Endothelial cell of umbilical vein (primary cell): ENCODE results near the gene ALDOA. TPM values are rescaled to one million over a fixed set of nuclear protein-coding genes. Genes with fewer than 3 reads are reported as not detected.
A peak's percentile ranks its signal among the peaks of the same experiment; 100 is the strongest.

Experiments
- BruUV-seq: library from RNA; stranded (reverse); fragments of 400-500 nt; replicated peaks from 2 replicates; lab custom pipeline; 2021; lab: Mats Ljungman, UMichigan
- CTCF ChIA-PET: fragments of 300-600, 350-600 bp; sonication (Branson Sonifier 250); formaldehyde crosslinking; loops from one replicate; lab custom pipeline; 2021; ENCODE audit warnings: antibody characterized with exemption, inconsistent platforms; lab: Charles Lee
- POLR2A ChIA-PET: fragments of 300-600, 350-600 bp; sonication (Branson Sonifier 250); formaldehyde crosslinking; loops from one replicate; lab custom pipeline; 2021; ENCODE audit warnings: antibody characterized with exemption, inconsistent platforms; lab: Charles Lee
- DNase-seq: peaks from one replicate; pipeline ENCODE4 v3.0.0-alpha.2; 2011; ENCODE audit warnings: low read depth, low spot score
- FAIRE-seq: peaks from 2 replicates; lab custom pipeline; 2011; peaks lifted over from hg19 to GRCh38; lab: Jason Lieb, UNC
- H2AFZ ChIP-seq: 2 replicates; pipeline ENCODE4 v1.6.0; 2012; ENCODE audit warnings: low read depth, low read length, control low read depth, inconsistent platforms
- H3K27ac ChIP-seq: 2 replicates; pipeline ENCODE4 v1.5.1; 2011; ENCODE audit warnings: low read depth, mild to moderate bottlenecking, control low read depth, low read length, moderate library complexity; ENCODE audit not compliant: insufficient read depth
- H3K27me3 ChIP-seq, 2 experiments: 2 replicates each; pipeline versions ENCODE4 v1.6.0 to v1.6.1; 2011; ENCODE audit warnings: low read length in 2 of 2, mixed read lengths in 1 of 2; ENCODE audit not compliant: control insufficient read depth in 2 of 2, insufficient read depth in 2 of 2
- H3K36me3 ChIP-seq, 2 experiments: 2 replicates in 1 of 2; 3 replicates in 1 of 2; pipeline ENCODE4 v1.5.1; 2011; ENCODE audit warnings: low read length in 2 of 2, mild to moderate bottlenecking in 1 of 2, moderate library complexity in 1 of 2; ENCODE audit not compliant: control insufficient read depth in 2 of 2, insufficient read depth in 2 of 2; ENCODE audit errors: extremely low read depth in 1 of 2
- H3K4me1 ChIP-seq: 3 replicates; pipeline ENCODE4 v1.5.1; 2011; ENCODE audit warnings: mild to moderate bottlenecking, low read length; ENCODE audit not compliant: control insufficient read depth, insufficient read depth; ENCODE audit errors: extremely low read depth
- H3K4me2 ChIP-seq: 2 replicates; pipeline ENCODE4 v1.6.1; 2011; ENCODE audit warnings: low read length, control low read depth, mixed read lengths; ENCODE audit not compliant: insufficient read depth
- H3K4me3 ChIP-seq, 3 experiments: fragments of 200-600 bp in 1 of 3; sonication (generic), shearing (Covaris generic) in 1 of 3; replicated peaks in 1 of 3; 2 replicates each; pipeline ENCODE4 v1.5.1; 2011 to 2016; ENCODE audit warnings: control low read depth in 3 of 3, low read length in 3 of 3, mild to moderate bottlenecking in 2 of 3, inconsistent platforms in 1 of 3, low read depth in 1 of 3, moderate library complexity in 1 of 3; ENCODE audit not compliant: insufficient read depth in 1 of 3
- H3K79me2 ChIP-seq: 2 replicates; pipeline ENCODE4 v1.6.0; 2012; ENCODE audit warnings: low read length, inconsistent platforms; ENCODE audit not compliant: control insufficient read depth, insufficient read depth
- H3K9ac ChIP-seq: replicated peaks from 2 replicates; pipeline ENCODE3; 2011; ENCODE audit warnings: low read length, control low read depth; ENCODE audit not compliant: insufficient read depth; ENCODE audit errors: extremely low read depth
- H3K9me1 ChIP-seq: replicated peaks from 3 replicates; pipeline ENCODE4 v1.6.0; 2011; ENCODE audit warnings: mild to moderate bottlenecking, low read length; ENCODE audit not compliant: control insufficient read depth, insufficient read depth; ENCODE audit errors: extremely low read depth
- H3K9me3 ChIP-seq: replicated peaks from 2 replicates; pipeline ENCODE4 v1.5.1; 2012; ENCODE audit warnings: low read length, inconsistent platforms; ENCODE audit not compliant: control insufficient read depth, insufficient read depth
- H4K20me1 ChIP-seq: replicated peaks from 2 replicates; pipeline ENCODE3; 2011; ENCODE audit warnings: mild to moderate bottlenecking, low read length; ENCODE audit not compliant: control insufficient read depth, insufficient read depth; ENCODE audit errors: extremely low read depth
- EZH2 ChIP-seq: IDR thresholded peaks from 2 replicates; pipeline ENCODE4 v1.6.1; 2012; ENCODE audit warnings: borderline replicate concordance, low read depth, mild to moderate bottlenecking, moderate library complexity, low read length, inconsistent platforms; ENCODE audit not compliant: severe bottlenecking
- FOS ChIP-seq: IDR thresholded peaks from 2 replicates; pipeline ENCODE4 v1.6.1; 2011; ENCODE audit warnings: mild to moderate bottlenecking, low read length, moderate library complexity, borderline replicate concordance; ENCODE audit not compliant: insufficient read depth
- GATA2 ChIP-seq: IDR thresholded peaks from 2 replicates; pipeline ENCODE4 v1.7.0; 2011; ENCODE audit warnings: low read depth, mild to moderate bottlenecking, moderate library complexity, mixed read lengths, low read length; ENCODE audit not compliant: insufficient read length, insufficient read depth
- MYC ChIP-seq: IDR thresholded peaks from one replicate; pipeline ENCODE4 v1.6.1; 2011; ENCODE audit warnings: mild to moderate bottlenecking, low read depth, low read length
- POLR2A ChIP-seq: IDR thresholded peaks from 2 replicates; pipeline ENCODE4 v1.6.1; 2012; ENCODE audit warnings: low read depth, mild to moderate bottlenecking, control low read depth, low read length
- POLR2AphosphoS5 ChIP-seq: IDR thresholded peaks from 2 replicates; pipeline ENCODE4 v1.6.1; 2012; ENCODE audit warnings: low read depth, mild to moderate bottlenecking, control low read depth, low read length, moderate library complexity; ENCODE audit not compliant: insufficient read depth
- dilution Hi-C: fragments of 300-500 bp; cut with MboI; formaldehyde crosslinking; loops from one replicate; pipeline ENCODE4 v1.15.0; 2019; ENCODE audit warnings: low sequenced_read_pairs; ENCODE audit not compliant: extremely low pct_ligation_motif_present
- intact Hi-C: fragments of 100-400 bp; cut with micrococcal nuclease; formaldehyde crosslinking; loops from one replicate; pipeline ENCODE4 v1.10.0; 2022
- polyA plus RNA-seq, 4 experiments: library from polyadenylated mRNA; depleted of rRNA in 3 of 4; stranded (reverse) in 3 of 4; unstranded in 1 of 4; fragments of >200 nt; gene quantifications; 2 replicates each; pipeline versions ENCODE4 v1.2.1 to v1.2.3, GENCODE V29; 2011 to 2012; ENCODE audit warnings: missing spikeins in 1 of 4
- total RNA-seq: library from RNA; stranded (reverse); gene quantifications from 2 replicates; pipeline ENCODE4 v1.2.3, GENCODE V29; 2021
- TF ChIP-seq, protein P1 (sequence below): IDR thresholded peaks from 2 replicates; pipeline ENCODE4 v1.6.1; 2011; ENCODE audit not compliant: insufficient read depth, insufficient read length
- TF ChIP-seq, protein P2 (sequence below), 2 donors: IDR thresholded peaks; 1 replicate in 1 of 2; 2 replicates in 1 of 2; pipeline ENCODE4 v1.5.1; 2011; ENCODE audit warnings: low read length in 2 of 2, mild to moderate bottlenecking in 2 of 2, moderate library complexity in 2 of 2, control low read depth in 1 of 2, inconsistent platforms in 1 of 2, low read depth in 1 of 2; ENCODE audit not compliant: insufficient read depth in 1 of 2; ENCODE audit errors: extremely low read depth in 1 of 2

The ALDOA gene
- total and polyA plus RNA-seq, 2 donors (not counting 3 experiments of a cell fraction or from before 2014, with no cell fraction given), result 871 to 1,114 TPM

- TSS peak; percentile 68 for BruUV-seq
- Histone ChIP-seq H3K9me1 (no peaks in the 10 kb centered on the region), H3K27ac (peak within 1 kb of the TSS; percentile 69), H3K27me3 (no peaks in the 10 kb centered on the region), H3K36me3 (peaks cover 0 to 8% of the 10 kb centered on the region in 2 experiments), H3K79me2 (no peaks in the 10 kb centered on the region), H2AFZ (peak within 1 kb of the TSS; percentile 84), H3K9me3 (peaks cover 3% of the 10 kb centered on the region), H3K9ac (peak within 1 kb of the TSS; percentile 63), H3K4me3 (peak within 1 kb of the TSS in 2 of 3 experiments; percentile 58 to 76), H4K20me1 (no peaks in the 10 kb centered on the region), H3K4me1 (peaks cover 20% of the 10 kb centered on the region), H3K4me2 (peak within 1 kb of the TSS; percentile 85)
- FAIRE-seq, result peak; percentile 75
- ChIA-PET POLR2A (interaction anchor here (0.6 kb wide), 1 partner anchor 281 kb away, joined by 6 read pairs; no protein-coding TSS in a partner anchor), CTCF (interaction anchor here (1.7 kb wide), 1 partner anchor 16 kb away, joined by 7 read pairs; no protein-coding TSS in a partner anchor)
- dilution Hi-C loops, result no loop called here
- DNase-seq, result peak; percentile 89
- intact Hi-C loops, result loop anchor here (1.0 to 10.0 kb wide), 3 partner anchors 27 to 559 kb away; partner anchors contain the start of genes FBRS, MAPK3, PRR14 and ZNF771
- TF ChIP-seq, protein P1, sequence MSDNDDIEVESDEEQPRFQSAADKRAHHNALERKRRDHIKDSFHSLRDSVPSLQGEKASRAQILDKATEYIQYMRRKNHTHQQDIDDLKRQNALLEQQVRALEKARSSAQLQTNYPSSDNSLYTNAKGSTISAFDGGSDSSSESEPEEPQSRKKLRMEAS, result no peak
- TF ChIP-seq POLR2AphosphoS5, result peak; percentile 79
- peak; percentile 62 for TF ChIP-seq POLR2A
These were observed 30.7 kb downstream of the ALDOA start, which contains the start of gene YPEL3 for GRCh38 chr16:30096105-30096861. YPEL3 (minus strand) TSS chr16:30096213; CDS start chr16:30095482, 731 bp downstream.

GRCh38 chr16:30096862-30097563 lies 31.5 kb downstream of the ALDOA start:
- Histone ChIP-seq H3K4me3 (no peak overlapping the region), H3K36me3 (peaks cover 0 to 8% of the 10 kb centered on the region in 2 experiments), H3K9ac (no peak overlapping the region), H3K9me1 (no peaks in the 10 kb centered on the region), H3K79me2 (no peaks in the 10 kb centered on the region), H4K20me1 (no peaks in the 10 kb centered on the region), H3K27me3 (no peaks in the 10 kb centered on the region), H3K9me3 (peaks cover 3% of the 10 kb centered on the region), H3K4me2 (no peak overlapping the region), H3K27ac (no peak overlapping the region), H2AFZ (no peak overlapping the region), H3K4me1 (peaks cover 16% of the 10 kb centered on the region)
- no TSS peak for BruUV-seq
- peak; percentile 24 for DNase-seq
- dilution Hi-C loops, result no loop called here
- intact Hi-C loops, result loop anchor here (1.0 to 10.0 kb wide), 3 partner anchors 26 to 558 kb away; partner anchors contain the start of genes FBRS, MAPK3, PRR14 and ZNF771
- TF ChIP-seq POLR2AphosphoS5 (no peak), FOS (no peak), EZH2 (no peak), MYC (no peak), GATA2 (no peak), POLR2A (no peak)
- TF ChIP-seq, protein P1, result no peak
- TF ChIP-seq, protein P2, sequence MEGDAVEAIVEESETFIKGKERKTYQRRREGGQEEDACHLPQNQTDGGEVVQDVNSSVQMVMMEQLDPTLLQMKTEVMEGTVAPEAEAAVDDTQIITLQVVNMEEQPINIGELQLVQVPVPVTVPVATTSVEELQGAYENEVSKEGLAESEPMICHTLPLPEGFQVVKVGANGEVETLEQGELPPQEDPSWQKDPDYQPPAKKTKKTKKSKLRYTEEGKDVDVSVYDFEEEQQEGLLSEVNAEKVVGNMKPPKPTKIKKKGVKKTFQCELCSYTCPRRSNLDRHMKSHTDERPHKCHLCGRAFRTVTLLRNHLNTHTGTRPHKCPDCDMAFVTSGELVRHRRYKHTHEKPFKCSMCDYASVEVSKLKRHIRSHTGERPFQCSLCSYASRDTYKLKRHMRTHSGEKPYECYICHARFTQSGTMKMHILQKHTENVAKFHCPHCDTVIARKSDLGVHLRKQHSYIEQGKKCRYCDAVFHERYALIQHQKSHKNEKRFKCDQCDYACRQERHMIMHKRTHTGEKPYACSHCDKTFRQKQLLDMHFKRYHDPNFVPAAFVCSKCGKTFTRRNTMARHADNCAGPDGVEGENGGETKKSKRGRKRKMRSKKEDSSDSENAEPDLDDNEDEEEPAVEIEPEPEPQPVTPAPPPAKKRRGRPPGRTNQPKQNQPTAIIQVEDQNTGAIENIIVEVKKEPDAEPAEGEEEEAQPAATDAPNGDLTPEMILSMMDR (IDR thresholded peaks at IDR 0.05; ENCODE audit: extremely low read depth in 1 of 2, insufficient read depth in 1 of 2, low read depth in 1 of 2, low read length in 2 of 2), result no peak
- CTCF ChIA-PET, result interaction anchor here (1.7 kb wide), 1 partner anchor 16 kb away, joined by 7 read pairs; no protein-coding TSS in a partner anchor
- POLR2A ChIA-PET, result no interaction called here
- FAIRE-seq, result no peak
